Measurements from ENCODE around the gene MPZL2. TPM values are rescaled to one million over a fixed set of nuclear protein-coding genes. Genes with fewer than 3 reads are reported as not detected.

MPZL2 gene
- total RNA-seq, 4 donors from 2014 or later, result 14.3 to 28.0 (median 17.7) TPM

- TF ChIP-seq CTCF (IDR thresholded peaks at IDR 0.05; ENCODE audit: low read depth), result no peak
Measured at GRCh38 chr11:118233377-118233776, 30.7 kb downstream of the MPZL2 start.

GRCh38 chr11:118232659-118233058 is 31.4 kb downstream of the MPZL2 start:
- no peak for TF ChIP-seq CTCF (IDR thresholded peaks at IDR 0.05; ENCODE audit: low read depth)

- no peak for TF ChIP-seq CTCF (IDR thresholded peaks at IDR 0.05; ENCODE audit: low read depth)
Measured at GRCh38 chr11:118231461-118231860, 32.6 kb downstream of the MPZL2 start.

- no peak for TF ChIP-seq CTCF (IDR thresholded peaks at IDR 0.05; ENCODE audit: low read depth)
Measured at GRCh38 chr11:118230088-118230487, 34.0 kb downstream of the MPZL2 start.

GRCh38 chr11:118229274-118229847 is 34.7 kb downstream of the MPZL2 start:
- TF ChIP-seq CTCF (IDR thresholded peaks at IDR 0.05; ENCODE audit: low read depth), result no peak

GRCh38 chr11:118227865-118228785 is 36.0 kb downstream of the MPZL2 start:
- TF ChIP-seq CTCF (IDR thresholded peaks at IDR 0.05; ENCODE audit: low read depth), result no peak

GRCh38 chr11:118226781-118227180 is 37.3 kb downstream of the MPZL2 start:
- TF ChIP-seq CTCF (IDR thresholded peaks at IDR 0.05; ENCODE audit: low read depth), result no peak
